Dedifferentiated amniotic fluid mesenchymal stem cell (primary cell): ENCODE data around the gene CEBPA.

Source experiments
- DNase-seq: peaks from one replicate; pipeline ENCODE4 v3.0.0-alpha.2; 2016; ENCODE audit errors: extremely low spot score

The CEBPA gene

DNA sequence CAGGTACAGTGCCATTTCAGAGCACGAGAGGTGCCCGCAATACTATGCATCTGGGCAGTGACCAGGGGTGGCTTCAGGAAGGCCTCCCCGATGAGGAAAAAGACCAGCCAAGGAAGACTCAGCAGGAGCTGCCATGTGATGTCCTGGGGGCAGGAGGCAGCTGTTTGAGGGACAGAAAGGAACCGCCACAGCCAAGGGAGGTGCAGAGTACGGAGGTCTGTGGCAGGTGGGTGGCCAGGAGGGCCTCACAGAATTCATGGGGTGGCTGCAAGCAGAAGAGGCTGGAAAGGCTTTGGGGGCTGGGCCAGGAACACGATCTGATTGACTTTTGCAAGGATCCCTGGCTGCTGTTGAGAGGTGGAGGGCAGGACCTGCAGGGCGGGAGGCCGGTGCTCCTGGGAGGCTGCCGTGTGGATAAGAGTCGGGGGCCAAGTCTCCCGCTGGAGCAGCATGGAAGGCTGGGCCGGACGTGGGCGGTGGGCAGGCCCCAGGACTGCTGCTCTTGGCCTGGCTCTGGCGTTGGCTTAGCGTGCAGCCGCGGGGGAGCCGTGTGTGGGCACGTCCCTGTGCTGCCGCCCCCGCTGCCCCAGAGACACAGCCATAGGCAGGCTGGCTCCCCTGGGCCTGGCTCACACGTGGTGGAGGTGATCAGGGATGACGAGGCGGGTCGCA, 29.1 kb downstream of the CEBPA start:
- DNase-seq, result no peak

DNA sequence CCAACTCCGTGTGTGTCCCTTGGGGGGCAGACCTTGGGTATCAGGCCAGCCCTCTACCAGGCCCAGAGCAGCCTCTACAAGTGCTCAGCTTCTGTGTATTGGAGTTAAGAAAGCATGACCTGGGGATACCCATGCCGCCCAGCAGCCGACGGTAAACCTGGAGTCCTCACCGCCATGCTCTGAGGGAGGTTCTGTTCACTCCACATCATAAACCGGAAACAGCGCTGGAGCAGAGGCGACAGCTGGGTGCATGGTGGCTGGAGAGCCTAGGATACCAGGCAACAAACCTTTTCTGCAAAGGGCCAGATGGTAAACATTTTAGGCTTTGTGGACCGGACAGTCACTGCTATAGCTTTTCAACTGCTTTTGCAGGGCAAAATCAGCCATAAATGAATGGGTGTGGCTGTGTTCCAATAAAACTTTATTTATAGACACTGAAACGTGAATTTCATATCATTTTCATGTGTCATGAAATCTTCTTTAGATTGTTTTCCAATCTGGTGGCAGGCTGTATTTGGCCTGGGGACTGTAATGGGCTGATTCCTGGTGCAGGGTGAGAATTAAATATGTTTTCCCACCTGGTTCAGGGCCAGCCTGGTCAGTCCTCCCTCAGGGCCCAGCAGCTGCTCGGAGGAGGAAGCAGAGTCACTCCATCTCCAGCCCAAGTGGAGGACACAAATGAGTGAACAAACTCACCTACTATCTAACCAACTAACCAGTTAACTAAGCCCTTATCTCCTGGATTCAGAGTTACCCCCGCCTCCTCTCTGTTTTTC, 30.9 kb downstream of the CEBPA start:
- no peak for DNase-seq

DNA sequence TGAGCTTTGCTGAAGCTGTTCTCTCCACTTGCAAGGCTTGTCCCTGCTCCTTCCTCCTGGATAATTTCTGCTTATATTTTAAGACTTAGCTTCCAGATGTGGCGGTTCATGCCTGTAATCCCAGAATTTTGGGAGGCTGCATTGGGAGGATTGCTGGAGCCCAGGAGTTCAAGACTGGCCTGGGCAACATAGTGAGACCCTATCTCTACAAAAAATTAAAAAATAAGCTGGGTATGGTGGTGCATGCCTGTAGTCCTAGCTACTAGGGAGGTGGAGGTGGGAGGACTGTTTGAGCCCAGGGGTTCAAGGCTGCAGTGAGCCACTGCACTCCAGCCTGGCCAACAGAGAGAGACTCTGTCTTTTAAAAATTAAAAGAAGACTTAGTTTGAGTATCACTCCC, 31.6 kb downstream of the CEBPA start:
- no peak for DNase-seq

DNA sequence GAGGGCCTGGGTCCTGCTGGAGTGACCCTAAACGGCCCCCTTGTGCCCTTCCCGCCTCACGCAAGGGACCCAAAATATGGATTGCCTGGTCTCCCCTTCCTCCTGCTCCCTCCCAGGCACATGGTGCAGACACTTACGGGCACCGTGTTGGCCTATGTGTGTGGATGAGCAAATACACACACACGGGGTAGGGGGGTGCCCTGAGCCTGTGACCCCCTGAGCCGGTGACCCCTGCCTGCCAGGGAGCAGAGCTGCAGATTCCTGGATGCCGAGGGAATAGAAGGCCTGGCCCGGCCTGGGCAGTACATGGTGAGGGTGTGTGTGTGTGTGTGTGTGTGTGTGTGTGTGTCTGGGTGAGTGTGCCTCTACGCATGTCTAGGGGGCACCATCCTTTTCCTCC, 33.3 kb downstream of the CEBPA start:
- DNase-seq, result no peak

DNA sequence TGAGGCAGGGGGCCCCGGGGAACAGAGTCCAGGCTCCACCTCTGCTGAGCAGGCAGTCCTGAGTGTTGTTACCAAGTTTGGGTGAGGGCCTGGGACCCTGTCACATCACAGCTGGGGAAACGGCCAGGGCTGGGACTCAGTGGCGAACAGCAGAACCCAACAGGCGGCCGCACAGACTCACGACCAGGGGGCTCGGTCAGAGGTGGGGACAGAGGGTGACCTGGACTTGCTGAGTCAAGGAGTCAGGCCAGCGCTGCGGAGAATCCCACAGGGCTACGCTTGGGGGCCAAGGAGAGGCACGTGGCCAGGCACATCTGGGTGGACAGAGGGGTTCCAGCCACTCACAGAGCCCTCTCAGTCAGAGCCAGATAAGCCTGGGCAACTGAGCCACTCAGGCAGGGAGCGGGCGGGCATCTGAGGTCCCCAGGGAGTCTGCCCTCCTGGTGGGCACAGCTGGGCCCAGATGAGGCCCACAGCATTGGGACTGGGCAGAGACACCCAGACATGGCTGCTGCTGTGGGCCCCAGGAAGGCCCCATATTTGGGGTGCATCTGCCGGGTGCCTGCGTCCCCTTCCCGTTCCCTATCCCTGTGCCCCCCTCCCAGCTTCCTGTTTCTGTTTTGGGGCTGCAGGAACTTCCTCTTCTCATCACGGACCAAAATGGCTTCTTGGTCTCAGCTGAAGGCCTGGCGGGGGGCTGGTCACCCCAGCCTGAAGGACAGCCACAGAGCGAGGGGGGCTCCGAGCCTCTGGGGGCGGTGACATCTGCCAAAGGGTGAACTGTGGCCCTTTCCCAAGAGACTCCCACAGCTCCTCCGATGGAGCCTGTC, 34.0 kb downstream of the CEBPA start:
- DNase-seq, result no peak

DNA sequence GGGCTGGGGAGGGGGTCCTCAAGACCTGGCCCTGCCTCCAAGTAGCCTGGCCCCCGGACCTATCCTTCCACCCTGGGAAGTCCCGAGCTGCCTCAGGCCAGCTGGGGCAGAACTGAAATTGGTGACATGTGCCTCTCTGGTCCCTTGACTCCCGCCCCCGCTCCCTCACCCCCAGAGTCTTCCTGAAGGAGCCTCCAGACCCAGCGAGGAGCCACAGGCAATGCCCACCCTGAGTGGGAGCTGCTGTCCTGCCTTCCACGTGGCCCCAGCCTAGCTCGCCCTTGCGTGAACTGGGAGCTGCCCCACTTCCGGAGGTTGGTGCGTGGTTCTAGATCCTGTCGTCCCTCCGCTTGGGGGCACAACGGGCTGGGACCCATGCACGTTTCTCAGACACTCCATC, 34.6 kb downstream of the CEBPA start:
- DNase-seq, result no peak

DNA sequence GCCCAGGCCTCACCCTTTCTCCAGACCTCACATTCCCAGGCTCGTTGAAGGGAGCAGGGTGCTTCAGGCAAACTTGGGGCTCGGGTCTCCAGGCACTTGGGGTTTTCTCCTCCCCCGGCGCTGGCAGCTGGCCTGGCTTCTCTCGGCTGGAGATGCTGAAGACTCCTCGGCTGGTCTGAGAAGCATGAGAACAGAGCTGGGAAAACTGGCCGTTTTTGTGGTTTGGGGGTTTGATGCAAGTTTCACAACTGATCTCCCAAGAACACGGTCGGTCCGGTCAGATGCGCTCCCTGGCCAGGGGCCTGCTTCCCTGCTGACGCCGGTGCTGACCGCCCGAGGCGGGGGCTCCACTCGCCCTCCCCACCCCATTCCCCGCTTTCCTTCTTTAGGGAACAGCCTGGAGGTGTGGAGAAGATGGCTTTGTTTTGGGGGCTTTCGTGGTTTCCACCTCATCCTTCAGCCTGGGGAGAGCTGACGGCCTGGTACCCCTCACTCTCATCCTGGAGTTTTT, 35.3 kb downstream of the CEBPA start:
- no peak for DNase-seq

DNA sequence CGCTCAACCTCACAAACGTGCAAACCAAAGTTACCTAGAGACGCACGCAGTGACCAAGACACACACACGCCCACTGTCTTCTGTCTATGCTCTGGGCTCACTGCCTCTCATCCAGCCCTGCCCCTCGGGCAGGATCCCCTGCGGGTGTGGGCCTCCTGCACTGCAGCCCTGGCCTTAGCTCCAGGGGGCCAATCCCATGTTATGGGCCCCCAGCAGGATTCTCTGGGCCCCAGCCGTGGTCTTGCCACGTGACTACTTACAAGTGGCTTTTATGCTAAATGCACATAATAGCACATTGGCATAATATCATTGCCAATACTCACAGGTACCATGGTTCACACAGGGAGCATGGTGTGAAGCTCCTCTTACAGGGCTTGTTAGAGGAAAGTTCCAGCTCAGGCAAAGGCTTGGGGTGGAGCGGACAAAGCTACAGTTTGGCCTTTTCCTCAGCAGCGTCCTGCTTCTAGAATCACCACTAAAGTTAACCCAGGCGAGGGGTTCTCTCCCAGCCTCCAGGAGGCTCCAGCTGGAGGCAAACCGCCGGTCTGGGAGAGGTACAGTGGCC, 37.4 kb downstream of the CEBPA start:
- DNase-seq, result no peak

DNA sequence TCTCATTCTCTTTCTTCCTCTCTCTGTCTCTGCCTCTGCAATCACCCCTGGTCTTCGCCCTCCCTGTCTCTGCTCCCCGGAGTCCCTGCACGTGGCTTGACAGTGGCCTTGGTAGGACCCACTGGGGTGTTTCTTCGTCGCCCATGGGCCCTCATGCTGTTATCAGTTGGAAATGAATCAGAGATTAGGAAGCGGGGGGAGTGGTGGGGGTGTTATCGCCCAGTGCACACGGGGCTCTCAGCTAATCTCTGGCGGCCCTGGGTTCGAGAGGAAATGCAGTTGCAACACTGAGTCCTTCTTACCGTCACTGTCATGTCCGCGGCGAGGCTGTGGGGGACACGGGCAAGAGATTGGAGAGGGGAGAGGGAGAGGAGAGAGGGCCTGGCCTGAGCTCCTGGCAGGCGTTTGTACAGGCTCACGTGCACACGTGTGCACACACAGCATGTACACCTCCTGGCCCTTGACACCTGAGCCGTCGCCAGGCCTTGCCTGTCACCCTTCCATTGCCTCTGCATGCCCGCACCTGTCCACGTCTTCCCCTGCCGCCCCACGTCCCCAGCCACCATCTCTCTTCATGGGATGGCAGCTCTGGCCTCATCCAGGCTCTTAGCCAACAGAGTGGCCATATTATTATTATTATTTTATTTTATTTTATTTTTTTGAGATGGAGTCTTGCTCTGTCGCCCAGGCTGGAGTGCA, 38.9 kb downstream of the CEBPA start:
- no peak for DNase-seq

DNA sequence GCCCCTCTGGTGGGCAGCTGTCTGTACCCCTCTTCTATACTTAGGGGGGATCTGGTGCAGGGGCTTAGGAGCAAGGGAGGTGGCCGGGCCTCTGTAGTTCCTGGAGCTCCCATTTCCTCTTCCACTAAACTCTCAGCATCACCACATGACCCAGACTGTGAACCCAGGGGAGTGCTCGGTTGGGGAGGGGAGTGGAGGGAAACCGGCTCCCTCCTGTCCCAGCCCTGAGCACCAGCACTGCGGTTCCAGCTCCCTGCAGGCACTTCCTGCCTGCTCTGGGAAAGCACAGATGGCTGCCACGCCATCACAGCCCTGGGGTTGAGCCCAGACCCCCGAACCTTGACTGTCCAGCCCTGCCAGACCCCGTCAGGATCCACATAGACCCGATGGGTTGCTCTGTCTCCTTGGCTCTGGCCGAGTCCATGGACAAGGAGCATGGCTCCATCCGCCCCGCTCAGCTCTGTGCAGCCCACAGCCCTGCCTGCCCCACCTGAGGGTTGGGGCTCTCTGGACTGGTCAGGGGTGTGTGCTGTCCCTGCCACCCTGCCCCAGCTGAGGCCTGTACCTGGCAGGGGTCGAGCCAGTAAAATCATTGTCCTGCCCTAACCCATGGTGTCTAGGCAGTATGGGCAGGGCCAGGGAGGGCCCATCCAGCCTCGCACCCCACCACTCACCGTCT, 40.7 kb downstream of the CEBPA start:
- DNase-seq, result no peak

DNA sequence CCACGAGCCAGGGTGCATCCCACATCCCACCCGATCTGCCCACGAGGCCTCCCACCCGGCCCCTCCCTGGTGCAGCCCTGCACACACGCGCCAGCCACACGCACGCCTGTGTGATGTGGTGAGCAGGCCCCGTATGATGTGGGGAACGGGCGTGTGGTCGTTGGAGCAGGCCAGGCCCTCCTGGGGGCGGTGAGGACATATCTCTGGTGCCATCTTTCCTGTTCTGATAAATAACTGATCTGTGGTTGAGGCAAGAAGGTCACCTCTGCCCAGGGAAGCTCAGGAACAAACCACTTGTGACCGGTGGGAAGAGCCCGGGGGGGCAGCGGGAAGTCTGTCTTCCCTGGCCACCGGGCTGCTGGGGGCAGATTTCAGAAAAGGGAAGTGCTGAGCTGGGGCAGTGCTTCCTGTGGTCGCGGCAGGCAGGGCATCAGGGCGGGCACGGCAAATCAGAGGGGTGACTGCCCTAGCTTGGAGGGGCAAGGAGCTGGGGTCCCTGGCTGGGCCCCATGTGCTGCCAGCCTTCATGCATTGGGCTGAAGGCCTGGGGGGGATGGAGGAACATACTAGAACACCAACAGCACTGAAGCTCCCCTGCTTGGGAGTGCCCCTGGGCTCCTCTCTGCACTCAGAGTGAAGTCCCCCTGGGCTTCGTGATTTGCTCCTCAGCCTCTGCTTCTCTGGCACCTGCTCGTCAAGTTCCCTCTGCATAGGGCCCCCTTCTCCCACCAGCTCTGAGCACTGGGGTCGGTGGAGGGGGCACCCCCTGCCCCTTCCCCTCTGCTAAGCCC, 41.5 kb downstream of the CEBPA start:
- DNase-seq, result no peak

DNA sequence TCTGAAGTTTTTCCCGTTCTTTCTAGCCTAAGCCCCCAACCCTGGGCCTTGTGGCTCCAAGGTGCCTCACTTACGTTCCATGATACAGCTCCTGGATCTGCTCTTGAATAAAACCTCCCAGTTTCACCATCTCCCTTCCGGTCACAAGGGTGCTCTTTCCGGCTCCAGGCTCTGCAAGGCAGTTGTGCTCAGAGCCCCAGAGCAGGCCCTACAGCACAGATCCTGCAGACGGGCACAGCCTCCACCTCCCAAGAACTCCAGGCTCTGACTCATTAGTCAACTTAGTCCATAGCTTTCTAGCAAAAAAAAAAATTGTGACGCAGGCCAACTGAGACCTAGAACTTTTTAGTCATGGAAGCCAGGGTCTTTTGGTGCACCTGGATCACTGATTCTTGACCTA, 42.8 kb downstream of the CEBPA start:
- DNase-seq, result no peak

DNA sequence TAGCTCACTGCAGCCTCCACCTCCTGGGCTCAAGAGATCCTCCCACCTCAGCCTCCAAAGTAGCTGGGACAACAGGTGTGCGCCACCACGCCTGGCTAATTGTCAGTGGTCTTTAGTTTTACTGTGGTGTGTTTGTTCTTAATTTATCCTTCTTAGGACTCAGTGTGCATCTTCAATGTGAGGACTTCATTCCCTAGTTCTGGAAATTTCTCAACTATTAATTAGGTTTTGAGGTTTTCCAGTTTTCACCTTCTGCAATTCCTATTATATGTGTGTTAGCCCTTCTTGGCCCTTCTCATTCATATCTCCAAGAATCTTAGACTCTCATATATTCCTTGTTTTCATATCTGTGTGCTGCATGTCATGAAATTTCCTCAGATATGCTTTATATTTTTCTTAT, 44.5 kb downstream of the CEBPA start:
- DNase-seq, result no peak

DNA sequence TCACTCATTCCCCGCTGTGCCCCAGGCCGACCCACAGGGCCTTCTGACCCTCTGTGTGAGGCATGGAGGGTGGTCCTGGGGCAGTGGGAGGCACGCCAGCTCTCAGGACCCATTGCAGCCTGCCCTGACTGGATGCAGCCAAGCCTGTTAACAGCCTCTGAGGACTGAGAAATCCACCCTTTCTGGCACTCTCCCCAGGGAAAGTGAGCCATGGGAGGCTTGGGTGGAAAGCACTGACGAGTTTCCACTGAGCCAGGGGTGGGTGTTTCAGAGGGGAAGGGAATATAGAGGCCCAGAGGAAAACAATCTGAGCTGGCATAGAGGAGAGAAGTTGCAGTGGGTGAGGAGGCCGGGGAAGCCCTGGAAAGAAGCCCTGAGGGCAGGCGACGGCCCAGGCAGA, 46.1 kb downstream of the CEBPA start:
- no peak for DNase-seq

DNA sequence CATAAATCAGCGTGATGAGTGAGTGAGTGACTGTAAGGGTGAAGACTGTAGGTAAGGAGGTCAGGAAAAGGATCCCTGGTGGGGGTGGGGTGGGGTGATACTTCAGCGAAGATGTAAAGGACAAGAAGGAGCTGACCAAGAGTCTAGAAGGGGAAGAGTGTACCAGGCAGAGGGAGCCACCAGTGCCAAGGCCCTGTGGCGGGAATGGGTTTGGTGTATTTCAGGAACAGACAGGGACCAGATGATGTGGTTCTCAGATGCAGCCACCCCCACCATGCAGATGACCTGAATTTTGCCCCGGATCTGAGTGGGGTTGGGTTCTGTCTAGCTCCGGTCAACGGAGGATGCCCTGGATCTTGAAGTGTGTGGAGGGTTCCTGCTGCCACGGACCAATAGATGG, 46.6 kb downstream of the CEBPA start:
- DNase-seq, result no peak

DNA sequence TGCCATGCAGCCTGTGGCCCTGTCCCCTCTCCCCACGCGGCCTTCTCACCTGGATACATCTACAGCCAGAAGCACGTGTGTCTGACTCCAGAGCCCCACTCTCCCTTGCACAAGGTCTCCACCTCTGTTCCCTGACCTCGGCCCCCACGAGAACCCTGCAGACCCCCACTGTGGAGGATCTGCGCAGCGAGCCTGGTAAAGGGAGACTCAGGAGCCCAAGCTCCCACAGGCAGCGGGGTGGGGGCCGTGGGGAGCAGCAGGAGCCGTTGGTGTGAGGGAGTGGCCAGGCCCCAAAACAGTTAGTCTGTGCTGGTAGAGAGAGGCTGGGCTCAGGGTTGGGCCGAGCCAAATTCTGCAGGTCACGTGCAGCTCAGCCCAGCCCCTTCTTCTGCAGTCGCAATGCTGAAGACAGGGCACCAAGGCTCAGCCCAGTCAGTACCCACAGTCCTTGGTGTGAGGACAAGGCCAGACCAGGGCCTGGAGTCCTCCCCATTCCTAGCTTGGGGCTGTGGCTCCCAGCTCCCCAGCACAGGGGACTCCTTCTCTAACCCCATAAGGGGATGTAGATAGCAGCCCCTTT, 48.0 kb downstream of the CEBPA start:
- no peak for DNase-seq

DNA sequence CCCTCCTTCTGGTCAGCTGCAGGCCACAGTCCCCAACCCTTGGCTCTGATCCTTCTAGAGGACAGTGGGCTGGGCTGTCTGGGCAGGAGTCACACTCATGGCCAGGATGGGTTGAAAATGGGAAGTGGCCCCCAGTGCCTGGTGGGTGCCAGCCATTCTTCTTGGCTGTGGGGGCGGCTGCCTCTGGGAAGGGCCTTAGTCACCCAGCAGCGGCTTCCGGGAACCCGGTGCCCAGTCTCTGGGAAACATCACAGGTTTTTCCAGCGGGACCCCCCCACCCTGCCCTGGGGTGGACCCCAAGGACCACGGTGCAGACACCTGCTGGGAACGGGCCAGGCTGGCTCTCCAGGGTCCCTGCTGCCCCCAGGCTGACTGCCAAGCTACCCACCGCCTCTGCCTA, 49.4 kb downstream of the CEBPA start:
- DNase-seq, result no peak

DNA sequence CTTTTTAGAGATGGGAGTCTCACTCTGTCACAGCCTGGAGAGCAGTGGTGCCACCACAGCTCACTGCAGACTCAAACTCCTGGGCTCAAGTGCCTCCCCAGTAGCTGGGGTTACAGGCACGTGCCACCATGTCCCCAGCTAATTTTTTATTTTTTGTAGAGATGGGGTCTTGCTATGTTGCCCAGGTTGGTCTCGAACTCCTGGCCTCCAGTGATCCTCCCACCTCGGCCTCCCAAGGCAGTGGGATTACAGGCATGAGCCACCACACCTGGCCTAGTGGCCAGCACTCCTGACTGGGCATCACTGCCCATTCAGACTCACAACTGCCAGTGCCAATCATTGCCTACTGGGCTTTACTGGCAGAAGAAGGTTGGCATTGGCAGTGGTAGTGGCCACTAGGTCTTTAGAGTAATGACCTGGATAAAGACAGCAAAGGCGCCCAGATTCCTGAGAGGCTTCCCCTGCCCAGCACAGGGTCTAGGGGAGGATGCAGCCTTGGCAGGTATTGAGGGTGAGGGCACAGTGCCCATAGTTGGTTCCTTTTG, 49.8 kb downstream of the CEBPA start:
- no peak for DNase-seq

DNA sequence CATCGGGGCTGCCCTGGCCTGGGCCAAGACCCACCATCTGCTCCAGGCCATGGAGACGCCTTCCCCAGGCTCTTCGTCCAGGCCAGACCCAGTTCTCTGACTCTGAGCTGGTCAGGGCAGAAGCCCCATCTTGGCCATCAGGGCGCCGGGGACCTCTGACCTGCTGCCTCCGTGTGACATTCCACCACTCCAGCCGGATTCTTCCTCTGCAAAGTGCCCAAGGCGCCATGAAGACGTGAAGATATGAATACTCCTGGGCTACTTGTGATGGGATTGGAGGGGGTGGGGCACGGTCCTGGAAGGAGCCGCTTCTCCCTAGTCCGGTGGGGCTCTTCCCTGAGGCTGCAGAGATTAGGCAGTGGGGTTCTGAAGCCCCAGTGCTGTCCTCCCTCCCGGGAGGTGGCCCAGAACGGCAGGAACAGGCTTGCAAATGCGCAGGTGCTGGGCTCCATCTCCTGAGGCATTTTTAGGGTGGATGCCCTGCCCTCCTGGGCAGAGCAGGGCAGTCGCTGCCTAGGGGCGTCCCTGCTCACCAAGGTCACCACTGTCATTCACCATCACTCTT, 50.7 kb downstream of the CEBPA start:
- DNase-seq, result no peak
